ENCODE data around the gene ZNF768. TPM values are rescaled to one million over a fixed set of nuclear protein-coding genes. Genes with fewer than 3 reads are reported as not detected.

The ZNF768 gene
- total RNA-seq, 2 donors from 2014 or later: 41.1 to 51.4 TPM

DNA sequence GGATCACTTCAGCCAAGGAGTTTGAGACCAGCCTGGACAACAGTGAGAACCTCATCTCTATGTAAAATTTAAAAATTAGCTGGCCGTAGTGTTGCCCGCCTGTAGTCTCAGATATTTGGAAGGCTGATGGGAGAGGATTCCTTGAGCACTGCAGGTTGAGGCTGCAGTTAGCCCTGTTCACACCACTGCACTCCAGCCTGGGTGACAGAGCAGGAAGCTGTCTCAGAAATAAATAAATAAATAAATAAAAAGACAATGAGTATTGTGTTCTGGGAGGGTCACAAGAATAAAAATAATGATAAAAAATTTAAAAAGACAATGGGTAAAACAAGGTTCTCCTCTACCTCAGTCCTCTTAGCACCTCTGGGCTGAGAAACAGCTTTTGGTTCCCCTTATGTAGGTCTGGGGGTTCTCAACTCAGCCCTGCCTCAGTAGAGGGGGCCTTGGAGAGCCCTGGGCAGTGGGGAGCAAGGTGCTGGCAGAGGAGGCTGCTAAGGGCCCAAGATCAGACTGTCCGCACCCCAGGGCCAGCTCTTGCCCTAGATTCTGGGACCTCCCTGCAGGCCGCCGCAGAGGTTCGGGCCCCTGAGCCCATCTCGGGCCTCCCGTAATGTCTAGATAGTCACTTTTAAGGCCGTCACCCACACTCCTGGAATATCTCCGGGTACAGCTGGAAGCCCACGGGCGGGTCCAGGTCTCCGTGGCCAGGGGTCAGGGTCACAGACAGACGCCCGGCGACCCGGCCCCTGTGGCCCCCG is 28.4 kb upstream of the ZNF768 start:
- Histone ChIP-seq H3K4me3 (no peak overlapping the region), H3K27me3 (no peaks in the 10 kb centered on the region), H3K4me1 (peaks cover 0 to 57% of the 10 kb centered on the region in 2 donors), H3K9me3 (no peaks in the 10 kb centered on the region), H3K27ac (no peak overlapping the region), H3K36me3 (peaks cover 16% of the 10 kb centered on the region)
- no peak for TF ChIP-seq CTCF (IDR thresholded peaks at IDR 0.05)
- no peak for DNase-seq (ENCODE audit: low spot score)

GRCh38 chr16:30553393-30553899 is 27.1 kb upstream of the ZNF768 start:
- H3K4me3 ChIP-seq: no peak overlapping the region
- H3K27me3 ChIP-seq: no peaks in the 10 kb centered on the region
- no peak for TF ChIP-seq CTCF (IDR thresholded peaks at IDR 0.05)
- H3K4me1 ChIP-seq: peaks cover 0 to 64% of the 10 kb centered on the region in 2 donors
- H3K27ac ChIP-seq: peak overlapping the region in 1 of 2 donors; percentile 53
- DNase-seq (ENCODE audit: low spot score): no peak
- no peaks in the 10 kb centered on the region for H3K9me3 ChIP-seq
- peaks cover 16% of the 10 kb centered on the region for H3K36me3 ChIP-seq

- H3K27me3 ChIP-seq: no peaks in the 10 kb centered on the region
- H3K4me3 ChIP-seq: no peak overlapping the region
- H3K9me3 ChIP-seq: no peaks in the 10 kb centered on the region
- no peak for TF ChIP-seq CTCF (IDR thresholded peaks at IDR 0.05)
- H3K36me3 ChIP-seq: peaks cover 16% of the 10 kb centered on the region
- peak overlapping the region; percentile 31 to 53 for H3K27ac ChIP-seq
- H3K4me1 ChIP-seq: peaks cover 0 to 65% of the 10 kb centered on the region in 2 donors
- DNase-seq (ENCODE audit: low spot score): no peak
Measured at GRCh38 chr16:30552956-30553355, 26.6 kb upstream of the ZNF768 start.

DNA sequence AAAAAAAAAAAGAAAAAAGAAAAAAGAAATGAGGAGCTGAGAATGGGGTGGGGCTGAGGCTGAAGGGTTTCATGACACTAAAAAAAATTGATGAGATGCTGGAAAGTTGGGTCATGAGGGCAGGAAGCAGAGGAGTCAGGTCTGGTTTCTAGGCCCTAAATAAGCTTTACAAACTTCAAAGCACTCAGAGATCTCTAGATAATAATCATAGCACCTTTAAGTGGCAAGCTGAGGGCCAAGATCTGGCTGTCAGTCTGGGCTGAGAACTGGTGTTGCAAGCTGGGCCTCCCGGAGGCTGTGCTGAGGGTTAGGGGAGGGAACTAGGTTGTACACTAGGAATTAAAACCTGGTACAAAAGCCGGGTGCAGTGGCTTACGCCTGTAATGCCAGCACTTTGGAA is 25.4 kb upstream of the ZNF768 start:
- H3K27ac ChIP-seq: peak overlapping the region in 1 of 2 donors; percentile 53
- TF ChIP-seq CTCF (IDR thresholded peaks at IDR 0.05): no peak
- DNase-seq (ENCODE audit: low spot score): no peak
- peaks cover 16% of the 10 kb centered on the region for H3K36me3 ChIP-seq
- peaks cover 0 to 56% of the 10 kb centered on the region in 2 donors for H3K4me1 ChIP-seq
- H3K4me3 ChIP-seq: no peak overlapping the region
- no peaks in the 10 kb centered on the region for H3K9me3 ChIP-seq
- no peaks in the 10 kb centered on the region for H3K27me3 ChIP-seq

- Histone ChIP-seq H3K27me3 (no peaks in the 10 kb centered on the region), H3K4me3 (no peak overlapping the region), H3K36me3 (no peaks in the 10 kb centered on the region), H3K4me1 (peaks cover 0 to 39% of the 10 kb centered on the region in 2 donors), H3K9me3 (no peaks in the 10 kb centered on the region), H3K27ac (peak overlapping the region; percentile 69 to 90)
- TF ChIP-seq CTCF (IDR thresholded peaks at IDR 0.05): no peak
- DNase-seq (ENCODE audit: low spot score): no peak
Measured at GRCh38 chr16:30548416-30549253, 22.3 kb upstream of the ZNF768 start.
